HG03354 (cell line): ENCODE results near the gene MAMDC2.
"Not testable (repeated sequence)": the region's sequence is repeated elsewhere in the genome, so short reads cannot be mapped to it uniquely, and the experiment has no call there.

ENCODE experiments used
- ATAC-seq: cut with Tn5 transposase; IDR thresholded peaks from one replicate; pipeline ENCODE4 v1.9.1; 2021; ENCODE audit warnings: mild to moderate bottlenecking; ENCODE audit not compliant: unreplicated experiment, poor library complexity, severe bottlenecking

The MAMDC2 gene

GRCh38 chr9:70034271-70034711 lies 9.4 kb upstream of the MAMDC2 start:
- ATAC-seq, result no peak

- no peak for ATAC-seq
These were observed 8.0 kb upstream of the MAMDC2 start for GRCh38 chr9:70035691-70036090.

DNA sequence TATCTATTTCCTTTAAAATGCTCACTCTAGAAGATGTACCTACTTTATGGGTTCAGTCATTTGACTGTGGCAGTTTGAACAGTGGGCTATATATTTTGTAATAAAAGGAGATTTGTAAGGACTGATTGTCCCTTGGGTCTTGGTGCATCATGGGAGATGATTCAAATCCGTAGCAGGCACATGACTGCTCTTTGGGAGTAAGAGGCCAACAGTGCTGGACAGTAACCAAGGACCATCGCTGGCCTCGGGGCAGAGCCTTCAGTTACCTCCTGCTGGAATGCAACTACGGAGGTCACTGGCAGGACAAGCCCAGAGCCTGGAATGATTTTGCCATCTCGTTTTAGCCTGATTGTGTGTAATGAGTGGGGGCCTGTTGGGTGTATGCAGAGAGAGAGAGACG lies 7.0 kb upstream of the MAMDC2 start:
- ATAC-seq, result no peak

DNA sequence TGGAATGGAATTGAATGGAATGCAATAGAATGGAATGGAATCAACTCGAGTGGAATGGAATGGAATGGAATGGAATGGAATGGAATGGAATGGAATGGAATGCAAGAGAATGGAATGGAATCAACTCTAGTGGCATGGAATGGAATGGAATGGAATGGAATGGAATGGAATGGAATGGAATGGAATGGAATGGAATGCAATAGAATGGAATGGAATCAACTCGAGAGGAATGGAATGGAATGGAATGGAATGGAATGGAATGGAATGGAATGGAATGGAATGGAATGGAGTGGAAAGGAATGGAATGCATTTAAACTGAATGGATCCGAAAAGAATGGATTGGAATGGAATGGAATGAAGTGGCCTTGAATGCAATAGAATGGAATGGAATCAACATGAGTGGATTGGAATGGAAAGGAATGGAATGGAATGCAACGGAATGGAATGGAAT lies 5.5 kb upstream of the MAMDC2 start:
- not testable (repeated sequence) for ATAC-seq

DNA sequence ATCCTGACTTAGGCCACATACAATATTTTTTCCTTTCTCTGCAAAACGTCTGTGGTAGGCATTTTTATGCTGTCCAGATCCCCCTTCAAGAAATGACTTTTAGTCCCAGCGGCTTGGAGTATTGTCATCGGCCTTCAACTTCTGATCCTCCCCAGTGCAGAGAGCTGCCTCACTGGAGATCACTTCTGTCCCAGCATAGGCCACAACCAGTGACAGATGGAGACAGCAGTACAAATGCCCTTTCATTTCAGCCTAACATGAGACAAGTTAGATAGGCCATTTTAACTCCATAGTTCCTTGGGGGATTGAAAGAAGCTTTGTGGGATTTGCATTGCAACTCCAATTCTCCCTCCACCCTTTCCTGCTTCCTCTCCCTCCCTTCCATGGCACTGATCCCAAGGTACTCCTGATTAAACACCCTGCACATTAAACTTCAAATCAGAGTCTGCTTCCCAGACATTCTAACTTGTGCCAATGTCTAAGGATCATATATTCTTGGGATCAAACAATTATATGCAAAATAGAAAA lies 3.2 kb upstream of the MAMDC2 start:
- ATAC-seq, result no peak

DNA sequence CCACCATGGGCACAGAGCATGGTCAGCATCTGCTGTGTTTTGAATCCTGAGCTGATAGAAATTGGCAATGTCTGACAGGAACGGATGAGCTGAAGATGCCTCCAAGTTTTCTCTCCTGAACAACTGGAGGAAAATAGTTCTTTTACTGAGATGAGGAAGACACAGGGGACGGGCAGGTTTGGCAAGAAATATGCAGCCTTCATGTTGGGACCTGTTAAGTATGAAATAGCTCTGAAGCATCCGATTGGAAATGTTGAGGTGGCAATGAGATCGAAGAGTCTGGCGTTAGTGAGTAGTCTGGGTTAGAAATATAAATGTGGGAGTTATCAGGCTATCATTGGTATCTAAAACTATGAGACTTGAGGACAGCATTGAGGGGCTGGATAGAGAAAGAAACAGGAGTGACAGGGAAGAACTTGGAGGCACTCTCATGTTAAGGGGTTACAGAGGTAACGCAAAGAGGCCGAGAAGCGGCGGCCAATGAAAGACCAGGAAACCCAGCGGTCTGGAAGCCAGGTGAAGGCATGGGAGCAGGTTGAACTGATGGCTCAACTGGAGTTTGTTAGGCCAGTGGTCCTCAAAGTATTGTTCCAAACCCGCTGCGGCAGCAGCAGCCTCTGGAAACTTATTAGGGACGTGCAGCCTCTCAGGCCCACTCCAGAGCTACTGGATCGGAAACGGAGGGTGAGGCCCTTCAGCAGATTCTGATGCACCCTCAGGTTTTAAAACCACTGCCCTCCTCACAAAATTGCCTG lies 1.0 kb upstream of the MAMDC2 start:
- ATAC-seq, result no peak

DNA sequence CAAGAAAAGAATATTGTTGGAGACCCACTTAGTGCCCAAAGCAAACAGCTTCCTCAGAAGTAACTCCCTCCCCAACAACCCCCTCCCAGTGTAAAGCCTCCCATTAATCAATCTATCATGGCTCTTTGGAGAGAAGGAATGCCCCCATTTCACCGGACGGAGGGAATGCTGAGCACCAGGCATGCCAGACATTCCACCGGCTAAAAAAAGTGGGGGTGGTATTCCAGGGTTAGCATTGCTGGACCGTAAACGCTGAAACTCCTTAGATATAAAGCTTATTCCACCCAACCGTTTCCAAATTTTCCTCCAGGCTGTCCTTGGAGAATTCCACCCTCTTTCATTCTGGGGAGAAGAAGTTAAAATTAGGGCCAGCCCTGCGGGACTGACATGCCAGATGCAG lies 363 bp upstream of the MAMDC2 start:
- no peak for ATAC-seq

GRCh38 chr9:70044490-70045307 lies 1.1 kb downstream of the MAMDC2 start:
- ATAC-seq, result no peak

- no peak for ATAC-seq
These were observed 1.8 kb downstream of the MAMDC2 start for GRCh38 chr9:70045452-70045851.

GRCh38 chr9:70046274-70047070 lies 2.8 kb downstream of the MAMDC2 start:
- no peak for ATAC-seq

DNA sequence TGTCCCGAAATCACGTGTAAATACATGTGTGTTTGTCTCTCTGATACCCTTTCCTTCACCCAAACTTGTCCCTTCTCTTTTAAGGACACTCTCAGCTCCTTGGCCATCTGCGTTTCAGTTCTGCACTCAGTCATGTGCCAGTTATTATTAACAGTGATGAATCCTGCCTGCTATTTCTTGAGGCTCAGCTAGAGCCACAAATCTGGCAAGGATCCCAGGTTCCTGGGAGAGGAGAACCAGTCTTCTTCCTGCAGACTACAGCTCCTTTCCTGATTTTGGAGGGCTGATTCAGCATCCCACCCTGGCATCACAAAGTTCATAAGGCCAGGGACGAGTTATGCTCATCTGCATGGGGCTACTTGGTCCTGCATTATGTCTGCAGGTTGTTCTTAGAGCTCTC lies 5.6 kb downstream of the MAMDC2 start:
- no peak for ATAC-seq

DNA sequence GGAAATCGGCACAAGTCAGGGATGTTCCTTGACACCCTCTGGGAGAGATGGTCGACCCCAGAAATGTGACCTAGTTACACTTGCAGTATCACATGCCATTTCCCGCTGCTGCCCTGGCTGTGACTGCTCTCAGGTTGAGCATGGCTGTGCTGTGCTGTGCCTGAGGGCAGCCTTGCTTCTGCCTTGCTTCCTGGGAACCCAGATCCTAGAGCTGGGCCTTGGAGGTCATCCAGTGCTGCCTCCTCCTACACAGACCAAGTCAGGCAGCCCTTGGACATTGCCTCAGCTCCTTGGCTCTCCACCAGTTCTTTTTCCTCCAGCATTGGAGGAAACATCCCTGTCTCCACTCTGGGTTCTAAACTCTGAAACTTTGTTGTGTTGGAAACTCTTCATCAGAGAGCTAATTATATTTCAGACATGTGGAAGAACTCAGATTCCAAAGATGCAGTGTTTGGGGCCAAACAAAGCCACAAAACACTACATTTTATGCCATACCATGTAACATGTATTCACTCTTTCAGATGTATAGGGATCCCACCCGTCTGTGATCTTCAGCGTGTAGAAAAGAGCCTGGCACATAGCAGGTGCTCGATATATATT lies 6.1 kb downstream of the MAMDC2 start:
- no peak for ATAC-seq

DNA sequence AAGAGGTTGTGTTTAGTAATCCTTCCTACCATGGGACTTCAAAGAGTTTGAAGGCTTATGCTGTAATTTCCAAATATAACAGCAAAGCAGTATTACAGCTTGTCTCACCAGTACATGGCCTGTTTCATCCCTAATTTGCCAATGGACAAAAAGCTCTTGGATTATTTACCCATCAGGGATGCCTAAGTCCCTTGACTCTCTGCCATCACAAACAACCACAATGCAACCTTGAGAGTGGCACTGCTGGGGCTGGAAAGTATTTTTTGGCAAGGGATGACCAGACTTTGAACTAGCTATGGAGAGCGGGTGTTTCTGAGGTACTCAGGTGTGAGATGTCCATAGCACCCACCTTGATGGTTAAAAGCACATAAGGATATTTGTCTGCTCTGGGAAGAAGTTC lies 9.1 kb downstream of the MAMDC2 start:
- ATAC-seq, result no peak

DNA sequence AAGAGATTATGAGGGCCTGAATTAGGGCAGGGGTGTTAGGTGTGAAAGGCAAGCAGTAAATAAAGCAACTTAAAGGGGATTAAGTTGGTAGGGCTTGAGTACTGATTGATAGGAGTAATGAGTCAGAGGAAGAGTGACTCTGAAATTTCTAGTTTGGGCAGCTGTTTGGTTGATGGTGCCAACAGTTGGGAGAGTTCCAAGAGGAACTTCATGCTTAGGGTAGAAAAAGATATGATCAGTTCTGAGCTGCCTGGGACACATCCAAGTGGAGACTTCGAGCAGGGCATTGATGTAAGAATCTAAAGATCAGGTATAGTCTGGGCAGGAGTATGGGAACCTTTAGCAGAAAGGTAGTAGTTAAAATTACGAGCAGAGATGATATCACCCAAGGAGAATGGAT lies 10.2 kb downstream of the MAMDC2 start:
- no peak for ATAC-seq

DNA sequence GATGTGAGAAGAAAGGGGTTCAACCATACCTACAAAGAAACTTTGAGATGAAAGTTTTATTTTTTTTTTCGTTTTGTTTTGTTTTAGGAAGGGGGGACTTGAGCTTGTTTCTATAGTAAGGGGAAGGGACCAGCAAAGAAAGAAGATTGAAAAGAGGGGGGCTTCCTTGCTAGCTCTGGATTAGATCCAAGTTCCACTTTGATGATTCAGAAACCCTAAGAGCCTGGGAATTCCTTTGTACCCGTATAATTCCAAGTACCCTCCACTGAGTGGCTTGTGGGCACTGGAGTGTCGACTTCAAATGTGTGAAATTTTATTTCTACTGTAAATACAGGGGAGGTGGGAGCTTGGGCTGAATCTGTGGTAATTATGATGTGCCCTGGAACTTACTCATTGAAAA lies 10.9 kb downstream of the MAMDC2 start:
- no peak for ATAC-seq

GRCh38 chr9:70055406-70056210 lies 12.0 kb downstream of the MAMDC2 start:
- no peak for ATAC-seq

DNA sequence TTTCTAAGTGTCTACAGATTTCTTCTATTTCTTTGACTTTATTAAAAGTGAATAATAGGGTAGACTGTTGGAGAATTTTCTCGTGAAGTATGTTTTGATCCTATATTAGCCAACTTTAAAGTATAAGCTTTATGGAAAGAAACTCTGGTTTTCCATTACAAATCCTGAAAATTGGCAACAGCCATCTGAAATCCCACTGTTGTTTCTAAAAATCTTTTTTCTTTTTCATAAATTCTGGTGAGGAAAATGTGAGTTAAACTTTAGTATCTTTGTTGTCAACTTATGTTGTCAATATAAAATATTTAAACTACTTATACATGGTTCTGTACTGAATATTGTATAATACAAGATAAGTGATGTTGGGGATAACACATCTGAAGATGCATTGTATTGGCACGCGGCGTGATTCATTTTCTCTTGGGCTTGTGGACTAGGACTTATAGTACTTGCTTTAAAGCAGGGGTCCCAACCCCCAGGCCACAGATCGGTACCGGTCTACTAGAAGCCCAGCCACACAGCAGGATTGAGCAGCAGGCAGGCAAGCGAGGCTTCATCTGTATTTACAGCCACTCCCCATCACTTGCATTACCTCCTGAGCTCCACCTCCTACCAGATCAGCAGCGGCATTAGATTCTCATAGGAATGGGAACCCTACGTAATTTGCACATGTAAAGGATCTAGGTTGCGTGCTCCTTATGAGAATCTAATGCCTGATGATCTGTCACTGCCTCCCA lies 12.7 kb downstream of the MAMDC2 start:
- no peak for ATAC-seq

- no peak for ATAC-seq
These were observed 15.0 kb downstream of the MAMDC2 start for GRCh38 chr9:70058569-70059116.
